Measurements from ENCODE around the gene COPZ1. TPM values are rescaled to one million over a fixed set of nuclear protein-coding genes. Genes with fewer than 3 reads are reported as not detected.

Gene COPZ1
- total RNA-seq, 1 experiment from 2014 or later = 104 TPM

- H3K79me1 ChIP-seq (ENCODE audit: insufficient read depth, low read depth, low read length, poor library complexity, severe bottlenecking) = no peaks in the 10 kb centered on the region
- no peak overlapping the region; a peak in 1 of 5 replicates for H3K4me3 Mint-ChIP-seq
- peaks cover 23 to 27% (median 24%) of the 10 kb centered on the region in 3 experiments for H3K36me3 Mint-ChIP-seq (ENCODE audit: insufficient read depth in 1 of 3, low read depth in 3 of 3)
- H2BK20ac ChIP-seq (ENCODE audit: low read depth, low read length, poor library complexity, severe bottlenecking) = no peak overlapping the region
- no peak overlapping the region for H4K5ac ChIP-seq (ENCODE audit: insufficient read length, low read depth, low read length)
- H3K18ac ChIP-seq (ENCODE audit: insufficient read length, low read depth, low read length) = no peak overlapping the region
- WGBS (ENCODE audit: extremely low coverage, insufficient read length, low lambda C conversion rate) = no CpG with 5 or more reads among the region's 3 CpGs
- peaks cover 7% of the 10 kb centered on the region for H3K23me2 ChIP-seq (ENCODE audit: insufficient read length, low read depth, low read length, poor library complexity, severe bottlenecking)
- H4K20me1 ChIP-seq (ENCODE audit: control insufficient read depth, insufficient read depth, insufficient read length) = no peaks in the 10 kb centered on the region
- peaks cover 18 to 26% of the 10 kb centered on the region in 2 experiments for H3K4me1 Mint-ChIP-seq
- H2BK5ac ChIP-seq (ENCODE audit: insufficient read length, low read length) = no peak overlapping the region
- H3K14ac ChIP-seq (ENCODE audit: insufficient read depth, low read length) = no peak overlapping the region
- peaks cover 16% of the 10 kb centered on the region; the same call in 1 of the 2 replicates for H3K79me2 ChIP-seq (ENCODE audit: insufficient read depth, low read length)
- no peaks in the 10 kb centered on the region for H3K9me3 ChIP-seq (ENCODE audit: control insufficient read depth, low read depth, low read length)
- TF ChIP-seq CTCF (conservative IDR thresholded peaks at IDR 0.05) = no peak
- no peaks in the 10 kb centered on the region for H3K27me3 ChIP-seq (ENCODE audit: insufficient read depth, low read length)
- no peak overlapping the region for H4K91ac ChIP-seq (ENCODE audit: insufficient read length, low read depth, low read length)
- H3T11ph ChIP-seq (ENCODE audit: low read length) = no peak overlapping the region
- no peaks in the 10 kb centered on the region; the same call in 1 of the 2 replicates for H3K27me3 Mint-ChIP-seq (ENCODE audit: low read depth)
- no peak overlapping the region for H3K4ac ChIP-seq (ENCODE audit: low read depth, low read length)
- H4K8ac ChIP-seq (replicated peaks; ENCODE audit: insufficient read length, low read depth, low read length) = no peak overlapping the region
- no peak overlapping the region for H2BK120ac ChIP-seq (ENCODE audit: low read depth, low read length, poor library complexity, severe bottlenecking)
- H2BK12ac ChIP-seq (ENCODE audit: insufficient read length, low read depth, low read length) = no peak overlapping the region
- H3K56ac ChIP-seq (ENCODE audit: insufficient read length, low read depth, low read length) = no peak overlapping the region
- H3K4me2 ChIP-seq (ENCODE audit: insufficient read depth, insufficient read length, low read length) = no peak overlapping the region
- H3K27ac ChIP-seq (ENCODE audit: insufficient read length, low read depth, low read length) = no peak overlapping the region
- no peak overlapping the region for H3K23ac ChIP-seq (ENCODE audit: insufficient read length, low read depth, low read length)
- no peak for DNase-seq
- H3K9me3 Mint-ChIP-seq = no peaks in the 10 kb centered on the region
- H2BK15ac ChIP-seq (ENCODE audit: low read depth, low read length) = no peak overlapping the region
- no peaks in the 10 kb centered on the region for H3K4me1 ChIP-seq (ENCODE audit: insufficient read depth, low read length)
- no peak overlapping the region for H2AK5ac ChIP-seq (ENCODE audit: insufficient read length, low read length)
- peak overlapping the region in 2 of 3 experiments; percentile 13 to 45; a peak in 2 of 7 replicates for H3K27ac Mint-ChIP-seq
- H3K9ac ChIP-seq (ENCODE audit: extremely low read depth, insufficient read length, low read length) = peak overlapping the region; percentile 33
- no peak overlapping the region for H2AFZ ChIP-seq (ENCODE audit: low read length)
These were observed 48.6 kb upstream of the COPZ1 start for GRCh38 chr12:54276368-54276767.

Measured in H9 (cell line).